ENCODE data around the gene UROC1. TPM values are rescaled to one million over a fixed set of nuclear protein-coding genes. Genes with fewer than 3 reads are reported as not detected.
A peak's percentile ranks its signal among the peaks of the same experiment; 100 is the strongest.

UROC1 gene
- total RNA-seq, 2 donors from 2014 or later: 0.17 TPM; not detected in 1

- no peak overlapping the region for H3K4me3 ChIP-seq
- no peak for TF ChIP-seq POLR2AphosphoS5 (IDR thresholded peaks at IDR 0.05)
- TF ChIP-seq CTCF (IDR thresholded peaks at IDR 0.05): no peak
- TF ChIP-seq POLR2A (IDR thresholded peaks at IDR 0.05): no peak
- DNase-seq (ENCODE audit: low spot score): no peak
Observed at GRCh38 chr3:126525091-126525852, 7.7 kb upstream of the UROC1 start.

DNA sequence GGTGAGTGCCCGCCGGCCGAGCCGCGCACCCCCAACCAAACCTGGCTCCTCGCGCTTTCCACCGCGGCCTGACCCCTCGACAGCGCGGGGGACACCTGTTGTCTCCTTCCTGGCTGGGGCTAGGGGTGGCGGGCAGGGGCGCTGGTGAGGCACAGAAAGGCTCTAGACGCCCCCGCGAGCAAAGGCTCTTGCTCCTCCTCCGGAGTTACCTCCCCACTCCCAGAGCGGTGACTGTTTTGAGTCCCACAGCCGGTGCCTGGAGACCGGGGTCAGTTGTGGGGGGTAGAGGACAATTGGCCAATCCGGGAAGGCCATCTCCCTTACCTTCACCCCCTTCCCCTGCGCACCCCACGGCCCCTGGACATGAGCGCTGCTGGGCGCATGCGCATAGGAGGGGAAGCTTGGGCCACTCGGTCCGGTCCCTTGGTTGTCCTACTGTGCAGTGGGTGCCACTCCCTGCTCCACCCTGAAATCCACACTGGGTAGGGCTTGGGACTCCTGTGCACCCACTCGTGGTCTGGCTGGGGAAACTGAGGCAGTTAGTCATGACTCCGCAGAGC, 6.9 kb upstream of the UROC1 start:
- H3K27me3 ChIP-seq (replicated peaks; ENCODE audit: insufficient read depth): peaks cover 6% of the 10 kb centered on the region
- DNase-seq (ENCODE audit: low spot score): no peak
- intact Hi-C loops (cut with DNase I): loop anchor here (5.0 kb wide), 1 partner anchor 1023 kb away; no protein-coding TSS in a partner anchor
- H3K27ac ChIP-seq: no peak overlapping the region
- WGBS: 10% methylated on average over 26 of the region's 31 CpGs
- H3K9me3 ChIP-seq: no peaks in the 10 kb centered on the region
- TF ChIP-seq POLR2AphosphoS5 (IDR thresholded peaks at IDR 0.05): no peak
- no peak for TF ChIP-seq POLR2A (IDR thresholded peaks at IDR 0.05)
- TF ChIP-seq CTCF (IDR thresholded peaks at IDR 0.05): no peak
- H3K36me3 ChIP-seq: no peaks in the 10 kb centered on the region
- no peaks in the 10 kb centered on the region for H3K4me1 ChIP-seq (replicated peaks)
- H3K4me3 ChIP-seq: peak overlapping the region; percentile 21 to 29

More at GRCh38 chr3:126525091-126525852, 7.7 kb upstream of the UROC1 start:
- WGBS: 89% methylated on average over 12 of the region's 12 CpGs
- peaks cover 6% of the 10 kb centered on the region for H3K27me3 ChIP-seq (replicated peaks; ENCODE audit: insufficient read depth)
- no peaks in the 10 kb centered on the region for H3K9me3 ChIP-seq
- H3K36me3 ChIP-seq: no peaks in the 10 kb centered on the region
- intact Hi-C loops (cut with DNase I): no loop called here
- no peaks in the 10 kb centered on the region for H3K4me1 ChIP-seq (replicated peaks)
- H3K27ac ChIP-seq: no peak overlapping the region

DNA sequence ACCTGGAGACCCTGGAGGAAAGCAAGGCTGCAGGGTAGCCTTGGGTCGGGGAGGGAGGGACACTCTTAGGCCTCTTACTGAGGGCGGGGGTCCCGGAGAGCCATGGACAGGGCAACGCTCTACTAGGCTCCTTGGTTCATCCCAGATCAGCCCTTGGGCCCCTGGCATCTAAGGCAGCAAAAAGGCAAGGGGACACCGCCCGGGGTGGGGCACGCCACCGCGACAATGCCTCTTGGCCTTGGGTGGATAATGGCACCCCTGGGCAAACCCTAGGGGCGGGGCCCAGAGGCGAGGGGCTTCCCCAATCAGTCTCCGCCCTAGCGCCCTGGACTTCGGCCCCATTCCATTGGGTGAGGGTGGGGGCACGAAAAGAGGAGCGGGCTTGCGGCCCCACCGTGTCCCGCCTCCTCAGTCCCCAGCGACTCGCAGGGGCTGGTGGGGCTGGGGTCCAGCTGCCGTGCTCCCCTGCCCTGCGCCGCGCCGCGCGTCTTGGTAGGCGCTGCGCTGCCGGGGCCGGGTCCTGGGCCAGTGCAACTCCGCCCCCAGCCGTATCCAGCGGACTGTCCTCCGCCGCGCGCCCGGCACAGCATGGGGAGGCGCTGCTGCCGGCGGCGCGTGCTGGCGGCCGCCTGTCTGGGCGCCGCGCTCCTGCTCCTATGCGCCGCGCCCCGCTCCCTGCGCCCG, 6.3 kb upstream of the UROC1 start, which contains the start of gene CHST13:
CHST13 (plus strand) TSS at position 411 of the 684 bp plus-strand sequence; CDS start at position 589, 178 bp downstream.
- H3K27ac ChIP-seq: no peak within 1 kb of the TSS
- H3K27me3 ChIP-seq (replicated peaks; ENCODE audit: insufficient read depth): peaks cover 6% of the 10 kb centered on the region
- intact Hi-C loops (cut with DNase I): loop anchor here (5.0 kb wide), 1 partner anchor 1023 kb away; no protein-coding TSS in a partner anchor
- DNase-seq (ENCODE audit: low spot score): no peak
- no peaks in the 10 kb centered on the region for H3K36me3 ChIP-seq
- H3K9me3 ChIP-seq: no peaks in the 10 kb centered on the region
- no peaks in the 10 kb centered on the region for H3K4me1 ChIP-seq (replicated peaks)
- peak within 1 kb of the TSS; percentile 21 to 29 for H3K4me3 ChIP-seq
- WGBS: 9% methylated on average over 39 of the region's 56 CpGs
- TF ChIP-seq POLR2A (IDR thresholded peaks at IDR 0.05) (no peak), POLR2AphosphoS5 (IDR thresholded peaks at IDR 0.05) (no peak), CTCF (IDR thresholded peaks at IDR 0.05) (no peak)

- under 1% methylated on average over 6 of the region's 6 CpGs for WGBS
- intact Hi-C loops (cut with DNase I): loop anchor here (5.0 kb wide), 1 partner anchor 1025 kb away; no protein-coding TSS in a partner anchor
- DNase-seq (ENCODE audit: low spot score): peak; percentile 31
Observed at GRCh38 chr3:126522363-126522788, 4.8 kb upstream of the UROC1 start.

More at GRCh38 chr3:126522363-126522788, 4.8 kb upstream of the UROC1 start:
- Histone ChIP-seq H3K9me3 (no peaks in the 10 kb centered on the region), H3K36me3 (no peaks in the 10 kb centered on the region), H3K4me1 (replicated peaks) (no peaks in the 10 kb centered on the region), H3K27me3 (replicated peaks; ENCODE audit: insufficient read depth) (peaks cover 6% of the 10 kb centered on the region), H3K27ac (no peak overlapping the region), H3K4me3 (no peak overlapping the region)
- peak; percentile 79 to 94 (median 88) for TF ChIP-seq CTCF (IDR thresholded peaks at IDR 0.05)
- TF ChIP-seq POLR2AphosphoS5 (IDR thresholded peaks at IDR 0.05): no peak

All from prostate gland (tissue), 2 donors.